ENCODE measurements around the gene UGT1A4. TPM values are rescaled to one million over a fixed set of nuclear protein-coding genes. Genes with fewer than 3 reads are reported as not detected.
A peak's percentile ranks its signal among the peaks of the same experiment; 100 is the strongest.

UGT1A4 gene
- total RNA-seq, 2 donors from 2014 or later = not detected

DNA sequence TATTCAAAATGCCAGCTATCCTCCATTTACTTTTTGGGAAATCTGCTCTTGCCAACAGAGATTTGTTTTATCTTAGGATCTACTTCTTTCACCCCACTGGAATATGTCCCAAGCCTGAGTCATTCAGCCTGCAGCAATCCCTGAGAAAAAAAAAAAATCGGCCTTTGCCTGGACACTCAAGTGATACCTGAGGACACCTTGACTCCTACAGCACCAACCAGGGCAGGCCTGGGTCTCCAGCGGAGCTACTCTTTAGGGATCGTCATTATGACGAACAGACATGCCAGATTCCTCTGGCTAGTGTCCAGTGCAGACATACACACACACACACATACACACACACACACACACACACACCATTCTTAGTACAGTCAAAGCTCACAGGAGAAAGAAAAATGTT is 28.1 kb upstream of the UGT1A4 start:
- Histone ChIP-seq H3K27me3 (replicated peaks; ENCODE audit: insufficient read depth) (no peaks in the 10 kb centered on the region), H3K27ac (no peak overlapping the region), H3K36me3 (no peaks in the 10 kb centered on the region), H3K9me3 (no peaks in the 10 kb centered on the region), H3K4me1 (replicated peaks) (no peaks in the 10 kb centered on the region), H3K4me3 (no peak overlapping the region)
- TF ChIP-seq POLR2A (IDR thresholded peaks at IDR 0.05) (no peak), POLR2AphosphoS5 (IDR thresholded peaks at IDR 0.05) (no peak)
- TF ChIP-seq, protein P1, sequence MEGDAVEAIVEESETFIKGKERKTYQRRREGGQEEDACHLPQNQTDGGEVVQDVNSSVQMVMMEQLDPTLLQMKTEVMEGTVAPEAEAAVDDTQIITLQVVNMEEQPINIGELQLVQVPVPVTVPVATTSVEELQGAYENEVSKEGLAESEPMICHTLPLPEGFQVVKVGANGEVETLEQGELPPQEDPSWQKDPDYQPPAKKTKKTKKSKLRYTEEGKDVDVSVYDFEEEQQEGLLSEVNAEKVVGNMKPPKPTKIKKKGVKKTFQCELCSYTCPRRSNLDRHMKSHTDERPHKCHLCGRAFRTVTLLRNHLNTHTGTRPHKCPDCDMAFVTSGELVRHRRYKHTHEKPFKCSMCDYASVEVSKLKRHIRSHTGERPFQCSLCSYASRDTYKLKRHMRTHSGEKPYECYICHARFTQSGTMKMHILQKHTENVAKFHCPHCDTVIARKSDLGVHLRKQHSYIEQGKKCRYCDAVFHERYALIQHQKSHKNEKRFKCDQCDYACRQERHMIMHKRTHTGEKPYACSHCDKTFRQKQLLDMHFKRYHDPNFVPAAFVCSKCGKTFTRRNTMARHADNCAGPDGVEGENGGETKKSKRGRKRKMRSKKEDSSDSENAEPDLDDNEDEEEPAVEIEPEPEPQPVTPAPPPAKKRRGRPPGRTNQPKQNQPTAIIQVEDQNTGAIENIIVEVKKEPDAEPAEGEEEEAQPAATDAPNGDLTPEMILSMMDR (IDR thresholded peaks at IDR 0.05) = no peak
- WGBS = 31% methylated on average over 4 of the region's 4 CpGs
- no peak for DNase-seq (ENCODE audit: low spot score)
- intact Hi-C loops (cut with DNase I) = no loop called here

DNA sequence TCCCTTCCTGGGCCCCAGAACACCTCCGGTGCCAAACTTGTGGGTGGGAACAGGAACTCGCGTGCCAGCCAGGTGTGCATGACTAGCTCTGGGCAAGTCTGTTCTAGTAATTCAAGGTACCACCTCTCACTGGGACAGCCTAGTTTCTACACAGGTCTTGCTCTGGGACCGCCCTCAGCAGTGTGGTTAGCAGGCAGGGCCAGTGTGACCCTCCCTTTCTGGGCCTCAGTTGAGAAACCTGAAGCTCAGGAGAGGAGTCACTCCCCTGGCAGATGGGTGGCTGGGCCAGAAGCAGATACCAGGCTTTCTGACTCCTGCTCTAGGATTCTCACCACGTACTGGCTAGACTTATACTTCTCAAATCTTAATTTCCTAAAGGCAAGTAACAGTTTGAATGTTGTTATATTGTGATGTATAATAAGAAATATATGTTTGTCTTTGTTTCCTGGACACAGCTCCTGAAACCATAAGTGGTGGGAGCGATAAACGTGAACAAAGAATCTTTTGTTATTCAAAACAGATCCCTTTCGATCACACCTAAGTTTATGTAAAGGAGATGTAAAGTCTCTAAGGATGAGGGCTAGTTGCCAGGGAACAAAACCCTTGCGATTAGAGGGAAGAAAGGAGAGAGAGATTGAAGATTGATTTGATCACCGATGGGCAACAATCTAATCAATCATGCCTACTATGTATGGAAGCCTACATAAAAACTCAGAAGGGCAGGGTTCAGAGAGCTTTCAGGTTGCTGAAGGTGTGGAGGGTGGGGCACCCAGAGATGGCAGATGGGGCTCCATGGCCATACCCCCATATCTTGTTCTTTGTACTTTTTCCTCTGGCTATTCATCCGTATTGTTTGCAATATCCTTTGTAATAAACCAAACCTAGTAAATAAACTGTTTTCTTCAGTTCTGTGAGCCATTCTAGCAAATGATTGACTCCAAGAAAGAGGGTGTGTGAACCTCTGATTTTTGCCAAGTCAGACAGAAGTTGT is 26.8 kb upstream of the UGT1A4 start:
- TF ChIP-seq POLR2AphosphoS5 (IDR thresholded peaks at IDR 0.05) (peak; percentile 71), POLR2A (IDR thresholded peaks at IDR 0.05) (peak; percentile 60)
- TF ChIP-seq, protein P1 (IDR thresholded peaks at IDR 0.05) = no peak
- Histone ChIP-seq H3K9me3 (no peaks in the 10 kb centered on the region), H3K4me1 (replicated peaks) (no peaks in the 10 kb centered on the region), H3K27ac (no peak overlapping the region), H3K36me3 (no peaks in the 10 kb centered on the region), H3K27me3 (replicated peaks; ENCODE audit: insufficient read depth) (no peaks in the 10 kb centered on the region), H3K4me3 (no peak overlapping the region)
- intact Hi-C loops (cut with DNase I) = no loop called here
- DNase-seq (ENCODE audit: low spot score) = peak; percentile 80
- WGBS = 52% methylated on average over 11 of the region's 11 CpGs

DNA sequence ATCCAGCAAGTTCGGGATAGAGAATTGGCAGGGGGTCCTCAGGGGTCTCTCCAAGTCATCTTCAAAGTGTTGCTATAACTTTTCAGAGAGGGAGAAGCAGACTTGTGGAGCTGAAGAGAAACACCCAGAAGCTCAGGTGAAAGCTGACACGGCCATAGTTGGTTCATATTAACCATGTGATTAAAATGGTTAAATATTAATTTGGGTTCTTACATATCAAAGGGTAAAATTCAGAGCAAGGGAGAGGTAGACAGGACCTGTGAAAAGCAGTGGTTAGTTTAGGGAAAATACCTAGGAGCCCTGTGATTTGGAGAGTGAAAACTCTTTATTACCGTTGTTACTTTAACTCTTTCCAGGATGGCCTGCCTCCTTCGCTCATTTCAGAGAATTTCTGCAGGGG is 25.9 kb upstream of the UGT1A4 start, which contains the start of gene UGT1A6:
TSS of gene UGT1A6 (plus strand) at position 243 of the 400 bp plus-strand sequence. CDS start at position 358, 115 bp downstream.
- intact Hi-C loops (cut with DNase I) = no loop called here
- TF ChIP-seq, protein P1 (IDR thresholded peaks at IDR 0.05) = no peak
- TF ChIP-seq POLR2AphosphoS5 (IDR thresholded peaks at IDR 0.05) = no peak
- no peak for TF ChIP-seq POLR2A (IDR thresholded peaks at IDR 0.05)
- Histone ChIP-seq H3K27ac (no peak within 1 kb of the TSS), H3K4me1 (replicated peaks) (no peaks in the 10 kb centered on the region), H3K36me3 (no peaks in the 10 kb centered on the region), H3K4me3 (no peak within 1 kb of the TSS), H3K27me3 (replicated peaks; ENCODE audit: insufficient read depth) (no peaks in the 10 kb centered on the region), H3K9me3 (no peaks in the 10 kb centered on the region)
- DNase-seq (ENCODE audit: low spot score) = no peak
- WGBS = 85% methylated on average over 4 of the region's 4 CpGs

DNA sequence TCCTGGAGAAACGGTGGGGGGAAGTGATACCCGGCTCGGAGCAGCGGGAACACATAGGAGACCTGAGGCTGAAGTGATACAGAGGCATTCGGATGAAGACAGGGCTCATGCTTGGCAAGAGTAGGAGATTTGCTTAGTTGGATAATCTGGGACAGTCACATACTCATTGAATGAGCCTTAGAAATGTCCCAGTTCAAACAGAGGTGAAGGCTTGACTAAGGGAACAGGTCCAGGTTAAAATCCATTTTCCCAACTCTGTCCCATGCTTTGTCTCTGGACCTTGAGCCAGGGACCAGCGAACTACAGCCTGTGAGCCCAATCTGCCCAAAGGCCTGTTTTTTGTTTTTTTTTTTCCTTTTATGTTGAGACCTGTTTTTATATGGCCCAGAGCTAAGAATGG is 24.6 kb upstream of the UGT1A4 start:
- WGBS = 76% methylated on average over 6 of the region's 6 CpGs
- no peak for DNase-seq (ENCODE audit: low spot score)
- H3K36me3 ChIP-seq = no peaks in the 10 kb centered on the region
- no peaks in the 10 kb centered on the region for H3K9me3 ChIP-seq
- no peaks in the 10 kb centered on the region for H3K4me1 ChIP-seq (replicated peaks)
- intact Hi-C loops (cut with DNase I) = no loop called here
- H3K27me3 ChIP-seq (replicated peaks; ENCODE audit: insufficient read depth) = no peaks in the 10 kb centered on the region
- no peak overlapping the region for H3K4me3 ChIP-seq
- TF ChIP-seq, protein P1 (IDR thresholded peaks at IDR 0.05) = no peak
- TF ChIP-seq POLR2A (IDR thresholded peaks at IDR 0.05) (no peak), POLR2AphosphoS5 (IDR thresholded peaks at IDR 0.05) (no peak)
- H3K27ac ChIP-seq = no peak overlapping the region
